Activated CD4-positive, CD25-positive, alpha-beta regulatory T cell (primary cell): Measurements from ENCODE around the gene SH2D6.
"Not testable (repeated sequence)": the region's sequence is repeated elsewhere in the genome, so short reads cannot be mapped to it uniquely, and the experiment has no call there.

Experiments
- DNase-seq, 4 experiments: peaks; one replicate each; lab custom pipeline; 2025; lab: John Stamatoyannopoulos, UW

Gene SH2D6

GRCh38 chr2:85422072-85422457, 3.6 kb downstream of the SH2D6 start:
- DNase-seq: no peak

- DNase-seq: no peak
These were observed 5.0 kb downstream of the SH2D6 start for GRCh38 chr2:85423525-85423924.

GRCh38 chr2:85425588-85425987, 7.1 kb downstream of the SH2D6 start:
- DNase-seq: no peak

DNA sequence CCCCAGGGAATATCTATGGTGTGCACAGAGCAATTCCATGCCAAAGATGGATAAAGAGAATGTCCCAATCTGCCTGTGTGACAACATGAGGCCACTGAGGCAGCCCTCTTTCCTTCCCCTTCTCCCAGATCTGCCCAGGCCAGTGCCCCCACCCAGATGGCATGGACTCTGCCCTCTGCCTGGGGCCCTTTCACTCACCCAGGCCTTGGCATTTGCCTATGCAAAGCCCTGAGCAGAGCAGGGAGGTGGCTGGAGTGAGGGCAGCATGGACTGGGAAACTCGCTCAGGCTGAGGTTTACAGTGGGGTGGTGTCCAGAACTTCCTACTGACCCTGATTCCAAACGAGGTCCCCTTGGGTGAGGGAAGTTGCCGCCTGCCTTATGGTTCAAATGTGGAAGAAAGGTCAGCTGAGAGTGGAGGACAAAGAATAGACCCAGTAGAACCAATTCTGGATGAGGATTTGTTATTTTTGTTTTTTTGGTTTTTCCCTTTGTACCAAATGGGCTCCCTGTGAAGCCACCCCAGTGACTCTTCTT, 8.9 kb downstream of the SH2D6 start:
- DNase-seq: no peak

GRCh38 chr2:85428343-85428881, 9.9 kb downstream of the SH2D6 start:
- DNase-seq: no peak

DNA sequence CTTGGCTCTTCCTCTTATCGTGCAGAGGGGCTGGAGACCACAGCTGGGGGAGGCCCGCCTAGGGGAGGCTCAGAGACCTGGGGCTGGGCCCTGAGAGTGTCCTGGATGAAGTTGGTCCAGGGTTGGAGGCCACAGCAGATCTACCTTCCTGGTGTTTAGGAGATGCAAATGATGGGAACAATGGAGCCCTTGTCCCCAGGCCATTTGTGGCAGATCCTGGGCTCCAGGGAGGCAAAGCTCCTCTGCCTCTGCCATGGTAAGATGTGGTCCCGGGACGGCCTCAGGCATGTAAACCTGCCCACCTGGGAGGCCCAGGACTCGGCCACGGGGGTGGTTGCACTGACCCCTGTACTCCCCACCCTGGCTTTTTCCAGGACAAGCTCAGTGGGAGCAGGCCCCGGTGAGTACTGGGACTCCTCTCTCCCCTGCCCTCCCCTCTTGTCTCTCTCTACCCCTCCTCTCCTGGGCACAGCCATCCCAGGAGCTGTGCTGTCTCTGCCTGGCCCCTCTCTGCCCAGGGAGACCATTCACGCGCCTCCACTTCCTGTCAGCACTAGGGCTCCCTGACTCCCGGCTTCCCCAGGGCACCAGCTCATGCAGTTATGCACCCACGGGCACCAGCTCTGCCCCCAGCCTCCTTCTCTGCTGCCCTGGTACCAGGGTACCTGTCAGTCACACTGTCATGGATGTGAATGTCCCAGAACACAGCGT, 10.9 kb downstream of the SH2D6 start:
- no peak for DNase-seq

DNA sequence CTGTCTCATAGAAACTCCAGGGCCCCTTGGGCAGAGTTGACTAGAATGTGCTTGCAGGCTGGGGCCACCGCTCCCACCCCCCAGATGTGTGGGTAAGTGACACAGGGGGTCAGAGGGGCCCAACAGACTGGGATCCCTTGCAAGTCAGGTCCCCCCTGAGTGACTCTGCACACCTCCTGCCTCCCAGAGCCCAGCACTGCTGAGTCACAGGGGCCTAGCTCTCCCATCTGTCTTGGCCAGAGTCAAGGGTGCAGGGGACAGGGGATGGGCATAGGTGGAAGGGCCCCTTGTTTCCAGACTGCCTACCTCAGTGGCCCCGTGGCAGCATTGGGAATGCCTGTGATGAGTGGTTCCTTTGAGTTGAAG, 11.4 kb downstream of the SH2D6 start:
- no peak for DNase-seq

- no peak for DNase-seq
These were observed 12.4 kb downstream of the SH2D6 start for GRCh38 chr2:85430752-85431569.

DNA sequence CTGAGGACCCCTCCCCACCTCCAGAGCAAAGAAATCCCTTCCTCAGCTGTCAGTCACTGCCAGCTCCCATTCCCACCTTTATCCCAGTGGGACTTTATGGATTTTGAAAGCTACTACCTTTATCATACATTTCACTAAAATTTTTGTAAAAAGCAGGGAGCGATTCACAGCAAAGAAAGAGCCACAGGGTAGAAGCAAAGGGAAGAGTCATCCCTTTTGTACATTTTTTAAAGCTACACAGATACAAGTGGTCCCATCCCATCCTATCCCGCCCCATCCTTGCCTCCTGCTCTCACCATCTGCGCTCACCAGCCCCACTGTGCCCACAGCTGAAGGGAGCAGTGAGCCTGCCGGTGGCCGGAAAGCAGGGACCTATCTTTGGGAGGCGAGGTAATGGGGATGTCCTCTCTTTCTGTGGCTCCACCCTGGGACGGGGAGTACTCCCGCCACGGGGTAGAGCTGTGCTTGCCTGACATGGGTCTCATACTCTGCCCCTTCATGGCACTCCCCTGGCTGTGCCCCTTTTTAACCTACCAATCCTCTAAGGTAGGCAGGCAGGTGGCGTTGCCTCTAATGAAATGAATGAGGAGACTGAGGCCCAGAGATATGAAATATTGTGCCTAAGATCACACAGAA, 13.2 kb downstream of the SH2D6 start:
- DNase-seq: no peak

DNA sequence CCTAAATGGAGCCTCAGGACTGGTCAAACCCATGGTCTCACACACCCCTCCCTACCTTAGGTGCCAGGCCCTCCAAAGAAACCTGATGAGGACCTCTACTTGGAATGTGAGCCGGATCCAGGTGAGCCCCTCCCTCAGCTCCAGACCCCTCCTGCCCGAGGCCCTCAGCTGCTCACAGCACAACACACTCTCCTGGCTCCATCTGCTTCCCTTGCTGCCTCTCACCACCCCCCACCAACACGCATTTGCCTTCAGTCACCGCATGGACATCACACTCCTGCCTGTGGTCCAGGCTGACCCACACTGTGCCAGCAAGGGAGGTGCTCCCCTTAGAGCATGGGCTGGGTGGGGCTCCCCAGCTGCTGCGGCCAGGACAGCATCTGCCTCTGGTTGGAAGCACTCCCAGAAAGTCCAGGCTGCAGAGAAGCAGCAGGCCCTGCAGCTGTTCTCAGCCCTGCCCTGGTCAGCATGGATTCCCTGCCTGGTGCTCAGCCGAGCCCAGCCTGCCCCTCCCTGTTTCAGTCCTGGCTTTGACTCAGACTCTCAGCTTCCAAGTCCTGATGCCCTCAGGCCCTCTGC, 15.1 kb downstream of the SH2D6 start:
- DNase-seq: no peak

DNA sequence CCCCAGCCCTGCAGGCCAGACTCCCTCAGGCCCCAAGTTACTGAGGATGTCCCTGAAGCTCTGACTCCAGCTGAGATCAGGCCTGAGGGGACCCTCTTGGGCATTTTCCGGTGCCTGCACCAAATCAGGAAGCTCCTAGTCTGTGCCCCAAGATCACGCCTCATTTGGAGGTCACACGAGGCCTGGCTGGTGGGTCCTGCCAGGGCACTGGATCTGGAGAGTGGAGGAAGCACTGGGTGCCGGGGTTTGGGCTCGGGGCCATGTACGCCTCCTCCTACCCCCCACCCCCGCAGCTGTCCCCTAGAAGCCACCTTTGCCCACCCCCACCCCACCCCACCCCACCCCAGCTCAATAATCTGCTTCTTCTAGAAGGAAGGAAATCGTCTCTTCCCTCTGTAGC, 16.2 kb downstream of the SH2D6 start:
- no peak for DNase-seq

- DNase-seq: no peak
These were observed 16.9 kb downstream of the SH2D6 start for GRCh38 chr2:85435220-85435958.

DNA sequence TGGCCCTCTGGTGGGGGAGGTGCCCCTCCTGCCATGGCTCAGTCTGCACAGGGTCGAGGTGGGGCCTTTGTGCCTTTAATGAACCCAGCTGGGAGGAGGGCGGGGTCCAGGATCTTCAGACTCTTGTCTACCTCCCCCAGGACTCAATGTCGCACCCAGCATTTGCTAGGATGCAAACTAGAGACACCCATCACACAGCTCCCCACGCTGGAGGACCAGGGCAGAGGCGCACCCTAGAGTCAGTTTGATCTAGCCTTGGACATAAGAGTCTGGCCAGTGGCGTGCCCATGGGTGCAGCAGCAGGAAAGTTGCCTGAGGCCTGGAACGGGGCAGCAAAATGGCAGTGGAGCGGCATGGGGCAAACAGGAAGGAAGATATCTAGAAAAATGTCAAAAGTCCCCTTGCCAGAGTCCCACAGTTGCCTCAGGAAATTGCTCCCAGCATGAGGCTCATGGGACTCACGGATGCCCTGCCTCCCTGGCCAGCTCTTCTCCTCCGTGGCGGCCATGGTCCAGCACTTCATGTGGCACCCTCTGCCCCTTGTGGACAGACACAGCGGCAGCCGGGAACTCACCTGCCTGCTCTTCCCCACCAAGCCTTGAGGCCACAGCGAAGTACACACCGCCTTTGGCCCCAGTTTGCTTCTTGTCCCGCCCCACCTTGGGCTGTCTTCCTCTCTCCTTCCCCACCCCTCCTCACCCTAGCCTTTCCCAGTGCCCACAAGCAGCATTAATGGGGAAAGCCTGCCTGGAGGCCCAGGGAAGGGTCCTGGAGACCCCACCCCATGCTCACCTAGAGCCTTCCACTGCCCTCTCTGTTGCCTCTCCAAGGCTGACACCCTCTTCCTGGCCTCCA, 17.7 kb downstream of the SH2D6 start:
- DNase-seq: no peak

DNA sequence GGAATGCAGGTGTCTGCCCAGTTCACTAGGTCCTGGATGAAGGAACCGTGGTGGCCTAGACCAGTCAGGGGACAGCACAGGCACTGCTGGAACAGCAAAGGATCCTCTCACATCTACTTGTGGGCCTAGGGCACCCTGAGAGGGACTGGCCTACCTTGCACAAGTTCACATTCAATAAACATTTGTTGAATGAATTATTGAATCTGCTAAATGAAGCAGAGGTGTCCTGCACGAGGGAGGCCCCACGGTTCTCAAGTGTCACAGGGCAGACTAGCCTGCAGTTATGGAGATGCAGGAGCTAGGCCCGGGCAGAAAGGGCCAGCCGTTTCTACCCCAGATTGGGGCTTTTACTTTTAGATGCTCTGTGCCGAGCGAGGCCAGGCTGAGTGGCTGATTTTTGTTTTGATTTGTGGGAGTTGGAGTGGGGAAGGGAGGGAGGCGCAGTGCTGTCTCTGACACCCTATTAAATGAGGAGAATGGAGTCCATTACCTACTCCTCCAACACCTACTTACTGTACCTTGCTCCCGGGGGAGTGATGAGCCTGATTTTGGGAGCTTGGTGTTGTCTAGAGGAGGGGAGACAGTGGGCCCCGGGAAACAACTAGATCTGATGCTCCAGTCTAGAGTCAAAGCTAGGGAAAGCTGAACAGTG, 18.4 kb downstream of the SH2D6 start:
- no peak for DNase-seq

DNA sequence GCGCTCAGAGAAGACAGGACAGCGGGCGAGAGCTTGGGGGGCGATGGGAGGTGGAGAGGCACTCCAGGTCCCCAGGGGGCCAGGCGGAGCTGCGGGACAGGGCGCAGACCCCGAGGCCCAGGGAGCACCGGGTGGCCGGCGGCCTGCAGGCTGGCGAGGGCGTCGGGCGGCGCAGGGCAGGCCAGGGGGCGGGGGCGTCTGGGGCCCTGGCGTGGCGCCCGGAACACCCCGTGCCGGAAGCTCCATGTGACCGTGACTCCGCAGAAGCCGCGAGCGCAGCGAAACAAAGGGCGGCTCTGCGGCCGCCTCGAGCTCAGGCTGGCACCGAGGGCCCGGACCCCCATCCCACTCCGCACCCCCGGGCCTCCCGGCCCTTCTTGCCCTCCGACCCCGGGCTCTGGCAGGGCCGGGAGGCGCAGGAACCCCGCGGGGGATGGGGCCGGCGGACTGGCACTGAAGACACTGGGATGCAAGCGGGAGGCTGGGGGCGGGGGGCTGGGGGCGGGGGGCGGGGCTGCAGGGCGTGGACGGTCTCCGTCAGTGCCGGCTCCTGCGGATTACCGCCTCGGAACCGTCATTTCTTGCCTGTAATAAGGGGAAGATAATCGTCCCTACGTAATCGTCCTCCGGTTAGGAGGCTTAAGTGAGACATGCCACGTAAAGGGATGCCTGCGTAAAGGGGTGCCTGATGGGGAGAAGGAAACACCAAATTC, 19.1 kb downstream of the SH2D6 start:
- peak; percentile 63 to 68 (median 64) for DNase-seq

- DNase-seq: no peak
These were observed 19.9 kb downstream of the SH2D6 start for GRCh38 chr2:85438201-85439024.

DNA sequence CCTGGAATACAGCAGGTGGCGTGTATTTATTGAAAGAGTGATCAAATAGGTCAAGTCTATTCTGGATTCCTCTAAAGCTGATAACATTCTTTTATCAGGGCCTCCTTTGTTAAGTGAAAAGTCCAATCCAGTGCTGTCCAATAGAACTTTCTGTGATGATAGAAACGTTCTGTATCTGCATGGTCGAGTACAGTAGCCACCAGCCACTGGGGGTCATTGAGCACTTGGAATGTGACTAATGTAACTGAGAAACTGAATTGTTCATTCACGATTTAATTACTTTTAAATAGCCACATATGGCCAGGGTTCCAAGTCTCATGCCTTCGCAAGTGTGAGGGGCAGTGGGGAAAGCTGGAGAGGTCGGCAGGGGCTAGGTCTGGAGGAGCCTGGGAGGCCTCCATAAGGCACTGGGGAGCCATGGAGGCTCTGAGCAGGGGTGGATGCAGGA, 20.5 kb downstream of the SH2D6 start:
- no peak for DNase-seq

DNA sequence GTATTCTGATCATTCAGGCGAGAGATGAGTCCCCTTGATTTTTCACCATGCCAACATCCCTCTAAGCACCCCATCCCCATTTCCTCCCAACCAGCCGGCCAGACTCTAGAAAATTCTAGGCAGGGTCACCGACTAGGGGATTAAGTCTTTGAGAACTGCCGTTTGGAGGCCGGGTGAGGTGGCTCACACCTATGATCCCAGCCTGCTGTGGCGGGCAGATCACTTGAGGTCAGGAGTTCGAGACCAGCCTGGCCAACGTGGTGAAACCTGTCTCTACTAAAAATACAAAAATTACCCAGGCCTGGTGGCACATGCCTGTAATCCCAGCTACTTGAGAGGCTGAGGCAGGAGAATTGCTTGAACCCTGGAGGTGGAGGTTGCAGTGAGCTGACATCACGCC, 21.1 kb downstream of the SH2D6 start:
- not testable (repeated sequence) for DNase-seq
